Stimulated activated naive B cell treated with anti-CD40 and anti-IgM and Interleukin-4, amounts not matched to agents 10 μg/mL and 1 μg/mL and 100 μg/mL, for 72 hours (primary cell): ENCODE data around the gene ZNF200.
"Not testable (repeated sequence)": the region's sequence is repeated elsewhere in the genome, so short reads cannot be mapped to it uniquely, and the experiment has no call there.

Source experiments
- ATAC-seq, 2 donors: fragments of 150-1000 bp; cut with Tn5 transposase; replicated peaks; 2 replicates each; pipeline ENCODE4 v1.10.0; 2021; ENCODE audit warnings: moderate library complexity in 1 of 2
- DNase-seq: peaks from one replicate; pipeline ENCODE4 v3.0.0; 2021
- H3K27ac Mint-ChIP-seq: one replicate; pipeline ENCODE4 v1.8.0; 2022; ENCODE audit warnings: mild to moderate bottlenecking, mixed read lengths
- H3K27me3 Mint-ChIP-seq, 2 donors: one replicate each; pipeline ENCODE4 v1.8.0; 2022; ENCODE audit warnings: mixed read lengths in 2 of 2
- H3K36me3 Mint-ChIP-seq, 2 donors: one replicate each; pipeline ENCODE4 v1.8.0; 2022; ENCODE audit warnings: mixed read lengths in 2 of 2, mild to moderate bottlenecking in 1 of 2
- H3K4me1 Mint-ChIP-seq, 2 donors: one replicate each; pipeline ENCODE4 v1.8.0; 2022; ENCODE audit warnings: mixed read lengths in 2 of 2, mild to moderate bottlenecking in 1 of 2
- H3K4me3 Mint-ChIP-seq, 2 donors: one replicate each; pipeline ENCODE4 v1.8.0; 2022; ENCODE audit warnings: mild to moderate bottlenecking in 2 of 2, mixed read lengths in 2 of 2, moderate library complexity in 1 of 2
- H3K9me3 Mint-ChIP-seq, 2 donors: one replicate each; pipeline ENCODE4 v1.8.0; 2022; ENCODE audit warnings: mixed read lengths in 2 of 2, mild to moderate bottlenecking in 1 of 2

Gene ZNF200

GRCh38 chr16:3241761-3242160 lies 6.8 kb upstream of the ZNF200 start:
- H3K36me3 Mint-ChIP-seq: no peaks in the 10 kb centered on the region
- H3K9me3 Mint-ChIP-seq: no peaks in the 10 kb centered on the region
- H3K4me1 Mint-ChIP-seq: no peaks in the 10 kb centered on the region
- H3K4me3 Mint-ChIP-seq: no peak overlapping the region
- ATAC-seq (no peak), DNase-seq (no peak)
- H3K27ac Mint-ChIP-seq: no peak overlapping the region
- peaks cover 29 to 36% of the 10 kb centered on the region in 2 donors for H3K27me3 Mint-ChIP-seq

DNA sequence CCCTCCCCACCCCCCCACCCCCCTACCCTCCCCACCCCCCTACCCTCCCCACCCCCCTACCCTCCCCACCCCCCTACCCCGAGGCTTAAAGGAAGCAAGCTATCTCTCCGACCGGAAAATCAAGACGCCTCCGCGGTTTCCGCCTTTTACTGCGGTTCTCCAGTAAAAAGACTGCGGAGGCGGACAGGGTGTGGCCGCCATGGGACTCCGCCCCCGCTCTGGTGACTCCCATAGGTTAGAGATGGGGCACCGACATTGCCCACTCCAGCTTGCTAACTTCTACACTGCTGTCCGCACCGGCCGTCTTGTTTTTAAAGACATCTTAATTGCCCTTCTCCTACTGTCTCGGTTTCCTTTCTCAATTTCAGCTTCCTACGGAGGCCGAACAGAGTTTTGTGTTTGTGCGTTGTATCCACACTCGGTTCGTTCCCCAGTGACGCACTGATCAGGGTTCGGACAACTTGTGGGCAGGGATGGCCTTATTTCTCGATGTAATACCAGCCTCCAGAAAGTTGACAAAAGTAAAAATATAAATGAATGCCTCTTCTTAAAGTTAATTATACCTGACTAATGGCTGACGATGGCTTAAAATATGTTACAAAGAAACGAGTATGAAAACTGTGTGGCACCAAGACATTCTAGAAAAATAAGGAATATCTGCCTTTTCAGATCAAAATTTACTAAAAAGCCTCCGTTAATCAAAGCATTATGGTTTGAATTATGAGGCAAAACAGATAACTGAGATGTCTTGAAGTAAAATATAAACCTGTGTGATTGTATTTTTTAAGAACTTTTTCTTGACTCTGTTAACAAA lies 1.1 kb upstream of the ZNF200 start:
- H3K4me3 Mint-ChIP-seq: peak overlapping the region; percentile 77
- no peak for ATAC-seq

GRCh38 chr16:3234543-3234856 lies 458 bp downstream of the ZNF200 start:
- DNase-seq (no peak), ATAC-seq (no peak)
- peaks cover 15 to 17% of the 10 kb centered on the region in 2 donors for H3K4me1 Mint-ChIP-seq
- H3K27ac Mint-ChIP-seq: peak overlapping the region; percentile 100
- peak overlapping the region; percentile 93 to 98 for H3K4me3 Mint-ChIP-seq
- no peaks in the 10 kb centered on the region for H3K27me3 Mint-ChIP-seq
- H3K9me3 Mint-ChIP-seq: peaks cover 9 to 10% of the 10 kb centered on the region in 2 donors
- peaks cover 44 to 50% of the 10 kb centered on the region in 2 donors for H3K36me3 Mint-ChIP-seq

More for the DNA sequence above, 1.1 kb upstream of the ZNF200 start:
- DNase-seq: no peak
- Mint-ChIP-seq H3K27me3 (peaks cover 0 to 4% of the 10 kb centered on the region in 2 donors), H3K4me1 (peaks cover 15 to 17% of the 10 kb centered on the region in 2 donors), H3K36me3 (peaks cover 29 to 35% of the 10 kb centered on the region in 2 donors), H3K9me3 (peaks cover 4% of the 10 kb centered on the region in 2 donors), H3K27ac (peak overlapping the region; percentile 89)

- Mint-ChIP-seq H3K4me3 (no peak overlapping the region), H3K4me1 (no peaks in the 10 kb centered on the region), H3K36me3 (peaks cover 70 to 76% of the 10 kb centered on the region in 2 donors), H3K27me3 (no peaks in the 10 kb centered on the region), H3K27ac (no peak overlapping the region), H3K9me3 (peaks cover 36 to 41% of the 10 kb centered on the region in 2 donors)
- DNase-seq (no peak), ATAC-seq (no peak)
Observed at GRCh38 chr16:3223913-3224515, 10.9 kb downstream of the ZNF200 start.

DNA sequence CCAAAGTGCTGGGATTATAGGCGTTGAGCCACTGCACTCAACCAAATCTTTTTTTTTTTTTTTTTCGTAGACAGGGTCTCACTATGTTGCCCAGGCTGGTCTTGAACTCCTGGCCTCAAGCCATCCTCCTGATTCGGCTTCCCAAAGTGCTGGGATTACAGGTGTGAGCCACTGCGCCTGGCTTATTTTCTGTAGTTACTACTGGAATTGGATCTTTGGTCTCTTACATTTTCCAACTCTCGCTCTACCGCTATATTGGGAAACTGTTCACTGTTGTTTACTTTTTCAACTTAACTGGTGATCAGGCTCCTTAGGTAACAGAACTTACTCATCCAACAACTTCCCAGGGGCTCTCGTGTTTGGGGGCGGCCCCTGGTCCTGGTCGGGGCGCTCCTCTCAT lies 14.1 kb downstream of the ZNF200 start:
- peaks cover 4 to 10% of the 10 kb centered on the region in 2 donors for H3K4me1 Mint-ChIP-seq
- peaks cover 0 to 3% of the 10 kb centered on the region in 2 donors for H3K27me3 Mint-ChIP-seq
- no peak overlapping the region for H3K27ac Mint-ChIP-seq
- no peak overlapping the region for H3K4me3 Mint-ChIP-seq
- ATAC-seq: no peak
- DNase-seq: no peak
- peaks cover 33 to 36% of the 10 kb centered on the region in 2 donors for H3K9me3 Mint-ChIP-seq
- peaks cover 51 to 52% of the 10 kb centered on the region in 2 donors for H3K36me3 Mint-ChIP-seq

DNA sequence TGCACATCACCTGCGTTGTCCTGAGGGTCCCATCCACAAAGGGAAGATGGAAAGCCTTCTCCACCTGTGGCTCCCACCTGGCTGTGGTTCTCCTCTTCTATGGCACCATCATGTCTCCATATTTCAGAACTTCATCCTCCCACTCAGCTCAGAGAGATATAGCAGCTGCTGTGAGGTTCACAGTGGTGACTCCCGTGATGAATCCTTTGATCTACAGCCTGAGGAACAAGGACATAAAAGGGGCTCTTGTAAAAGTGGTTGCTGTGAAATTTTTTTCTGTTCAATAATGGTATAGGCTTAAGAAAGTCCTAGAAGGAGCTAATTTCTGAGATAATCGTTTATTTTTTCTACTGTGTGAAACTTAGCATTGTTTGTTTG lies 18.7 kb downstream of the ZNF200 start:
- Mint-ChIP-seq H3K27me3 (peaks cover 7 to 26% of the 10 kb centered on the region in 2 donors), H3K4me3 (no peak overlapping the region), H3K27ac (no peak overlapping the region), H3K4me1 (peaks cover 17 to 28% of the 10 kb centered on the region in 2 donors), H3K36me3 (peaks cover 21 to 24% of the 10 kb centered on the region in 2 donors), H3K9me3 (peaks cover 11 to 24% of the 10 kb centered on the region in 2 donors)
- DNase-seq (no peak), ATAC-seq (no peak)

DNA sequence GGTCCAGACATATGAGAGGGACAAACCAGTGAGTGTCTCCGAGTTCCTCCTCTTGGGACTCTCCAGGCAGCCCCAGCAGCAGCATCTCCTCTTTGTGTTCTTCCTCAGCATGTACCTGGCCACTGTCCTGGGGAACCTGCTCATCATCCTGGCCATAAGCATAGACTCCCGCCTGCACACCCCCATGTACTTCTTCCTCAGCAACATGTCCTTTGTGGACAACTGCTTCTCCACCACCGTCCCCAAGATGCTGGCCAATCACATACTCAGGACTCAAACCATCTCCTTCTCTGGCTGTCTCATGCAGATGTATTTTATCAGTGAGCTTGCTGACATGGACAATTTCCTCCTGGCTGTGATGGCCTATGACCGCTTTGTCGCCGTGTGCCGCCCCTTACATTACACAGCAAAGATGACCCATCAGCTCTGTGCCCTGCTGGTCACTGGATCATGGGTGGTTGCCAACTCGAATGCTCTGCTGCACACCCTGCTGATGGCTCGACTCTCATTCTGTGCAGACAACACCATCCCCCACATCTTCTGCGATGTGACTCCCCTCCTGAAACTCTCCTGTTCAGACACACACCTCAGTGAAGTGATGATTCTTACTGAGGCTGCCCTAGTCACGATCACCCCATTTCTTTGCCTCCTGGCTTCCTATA lies 19.2 kb downstream of the ZNF200 start:
- Mint-ChIP-seq H3K27ac (no peak overlapping the region), H3K27me3 (peaks cover 10 to 27% of the 10 kb centered on the region in 2 donors), H3K9me3 (peaks cover 11 to 21% of the 10 kb centered on the region in 2 donors), H3K4me3 (no peak overlapping the region), H3K4me1 (peaks cover 17 to 28% of the 10 kb centered on the region in 2 donors), H3K36me3 (peaks cover 16 to 19% of the 10 kb centered on the region in 2 donors)
- DNase-seq: no peak
- ATAC-seq: no peak

DNA sequence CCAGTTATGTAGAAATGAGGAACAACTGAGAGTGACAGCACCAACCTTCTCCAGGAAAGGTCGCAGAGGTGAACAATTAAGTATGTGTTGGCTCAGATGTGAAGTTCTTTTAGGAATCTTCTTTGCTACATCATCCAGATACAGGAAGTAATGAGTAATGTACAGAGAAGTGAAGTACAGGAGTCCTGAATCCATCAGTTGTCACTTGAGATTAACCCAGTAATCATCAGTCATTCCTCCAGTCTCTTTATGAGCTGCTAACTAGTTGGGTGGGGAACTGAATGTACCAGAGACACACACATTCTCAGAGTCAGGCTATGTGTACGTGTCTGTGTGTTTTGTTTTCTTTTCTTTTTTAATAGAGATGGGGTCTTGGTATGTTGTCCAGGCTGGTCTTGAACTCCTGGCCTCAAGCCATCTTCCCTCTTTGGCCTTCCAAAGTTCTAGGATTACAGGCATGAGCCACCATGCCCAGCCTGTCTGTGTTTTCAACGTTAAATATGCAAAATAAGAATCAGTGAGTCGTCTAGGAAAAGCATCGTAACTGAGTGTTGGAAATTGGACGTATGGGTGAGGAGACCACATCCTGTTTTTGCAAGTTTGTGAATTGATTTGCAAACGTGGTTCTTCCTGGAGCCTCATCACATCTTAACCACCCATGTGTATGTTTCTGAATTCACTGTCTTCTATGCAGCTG lies 19.9 kb downstream of the ZNF200 start:
- peaks cover 17 to 28% of the 10 kb centered on the region in 2 donors for H3K4me1 Mint-ChIP-seq
- ATAC-seq (peak; percentile 74 to 77), DNase-seq (no peak)
- peak overlapping the region; percentile 71 for H3K27ac Mint-ChIP-seq
- H3K36me3 Mint-ChIP-seq: peaks cover 16 to 19% of the 10 kb centered on the region in 2 donors
- peaks cover 11 to 21% of the 10 kb centered on the region in 2 donors for H3K9me3 Mint-ChIP-seq
- H3K4me3 Mint-ChIP-seq: no peak overlapping the region
- peaks cover 16 to 34% of the 10 kb centered on the region in 2 donors for H3K27me3 Mint-ChIP-seq

- Mint-ChIP-seq H3K27me3 (peaks cover 31 to 37% of the 10 kb centered on the region in 2 donors), H3K4me3 (no peak overlapping the region), H3K36me3 (peaks cover 10 to 15% of the 10 kb centered on the region in 2 donors), H3K27ac (no peak overlapping the region), H3K9me3 (peaks cover 7 to 16% of the 10 kb centered on the region in 2 donors), H3K4me1 (peaks cover 17 to 24% of the 10 kb centered on the region in 2 donors)
- no peak for ATAC-seq
- DNase-seq: no peak
Observed at GRCh38 chr16:3212567-3212966, 22.4 kb downstream of the ZNF200 start.

DNA sequence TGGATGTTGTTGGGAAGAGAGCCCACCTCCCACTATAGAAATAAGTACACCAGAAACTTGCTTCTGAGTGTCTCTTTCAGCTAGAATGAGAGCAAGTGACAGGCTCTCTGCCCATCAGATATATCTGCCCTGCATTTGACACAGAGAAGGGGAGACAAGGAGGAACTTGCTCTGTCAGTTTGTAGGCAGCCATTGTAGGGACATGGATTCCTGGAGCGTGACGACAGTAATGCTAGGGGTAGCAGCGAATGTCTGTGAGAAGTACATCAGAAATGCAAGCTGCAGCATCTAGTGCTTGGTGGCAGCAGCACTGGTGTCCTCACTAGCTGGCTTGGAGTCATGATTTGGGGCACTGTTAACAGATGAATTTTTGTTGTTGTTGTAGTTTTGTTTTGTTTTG lies 23.0 kb downstream of the ZNF200 start:
- H3K36me3 Mint-ChIP-seq: peaks cover 9 to 15% of the 10 kb centered on the region in 2 donors
- DNase-seq: no peak
- H3K9me3 Mint-ChIP-seq: peaks cover 11 to 19% of the 10 kb centered on the region in 2 donors
- no peak for ATAC-seq
- no peak overlapping the region for H3K4me3 Mint-ChIP-seq
- H3K27me3 Mint-ChIP-seq: peaks cover 31 to 40% of the 10 kb centered on the region in 2 donors
- H3K4me1 Mint-ChIP-seq: peaks cover 17 to 23% of the 10 kb centered on the region in 2 donors
- no peak overlapping the region for H3K27ac Mint-ChIP-seq

GRCh38 chr16:3207086-3207953 lies 27.6 kb downstream of the ZNF200 start:
- DNase-seq (no peak), ATAC-seq (no peak)
- no peaks in the 10 kb centered on the region for H3K4me1 Mint-ChIP-seq
- no peak overlapping the region for H3K27ac Mint-ChIP-seq
- peaks cover 22 to 28% of the 10 kb centered on the region in 2 donors for H3K9me3 Mint-ChIP-seq
- peaks cover 4 to 9% of the 10 kb centered on the region in 2 donors for H3K36me3 Mint-ChIP-seq
- peaks cover 43 to 53% of the 10 kb centered on the region in 2 donors for H3K27me3 Mint-ChIP-seq
- no peak overlapping the region for H3K4me3 Mint-ChIP-seq

GRCh38 chr16:3205939-3206338 lies 29.0 kb downstream of the ZNF200 start:
- H3K9me3 Mint-ChIP-seq: peaks cover 22 to 28% of the 10 kb centered on the region in 2 donors
- H3K4me1 Mint-ChIP-seq, H3K27ac Mint-ChIP-seq, DNase-seq, H3K36me3 Mint-ChIP-seq, ATAC-seq, H3K4me3 Mint-ChIP-seq: not testable (repeated sequence)
- H3K27me3 Mint-ChIP-seq: peaks cover 49 to 51% of the 10 kb centered on the region in 2 donors

DNA sequence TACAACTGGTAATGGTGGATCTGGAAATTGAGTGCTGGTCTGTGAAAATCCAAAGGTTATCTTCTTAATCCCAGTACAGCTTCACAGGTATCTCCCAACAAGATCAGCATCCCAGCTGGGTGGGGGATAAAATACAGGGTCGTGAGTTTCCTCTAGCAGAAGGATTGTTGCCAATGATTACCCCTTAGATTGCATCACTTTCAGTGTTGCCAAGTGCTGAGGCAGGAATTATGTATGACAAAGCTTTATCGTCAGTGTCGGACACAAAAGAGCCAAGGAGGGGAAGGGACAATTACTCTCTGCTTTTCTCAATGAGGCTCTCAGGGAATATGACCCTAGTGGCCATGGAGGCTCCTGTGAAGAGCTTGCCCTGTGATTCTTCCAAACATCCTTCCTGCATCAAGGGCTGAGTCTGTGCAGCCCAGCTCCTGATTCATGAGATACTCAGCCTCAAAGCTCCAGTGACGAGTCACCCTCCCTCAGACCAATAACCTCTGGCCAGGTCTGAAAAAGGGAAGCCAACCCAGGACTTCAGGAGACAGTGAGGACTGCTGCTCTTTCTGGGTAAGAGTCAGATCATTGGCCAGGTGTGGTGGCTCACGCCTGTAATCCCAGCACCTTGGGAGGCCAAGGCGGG lies 31.9 kb downstream of the ZNF200 start:
- H3K27ac Mint-ChIP-seq: no peak overlapping the region
- H3K27me3 Mint-ChIP-seq: peaks cover 42 to 58% of the 10 kb centered on the region in 2 donors
- H3K4me3 Mint-ChIP-seq: no peak overlapping the region
- H3K4me1 Mint-ChIP-seq: no peaks in the 10 kb centered on the region
- no peak for DNase-seq
- peaks cover 22 to 28% of the 10 kb centered on the region in 2 donors for H3K9me3 Mint-ChIP-seq
- no peak for ATAC-seq
- H3K36me3 Mint-ChIP-seq: peaks cover 2 to 9% of the 10 kb centered on the region in 2 donors
